Endothelial cell of umbilical vein (primary cell): Measurements from ENCODE around the gene CENPP.

Source experiments
- EZH2 ChIP-seq: IDR thresholded peaks from 2 replicates; pipeline ENCODE4 v1.6.1; 2012; ENCODE audit warnings: borderline replicate concordance, low read depth, mild to moderate bottlenecking, moderate library complexity, low read length, inconsistent platforms; ENCODE audit not compliant: severe bottlenecking
- POLR2A ChIP-seq: IDR thresholded peaks from 2 replicates; pipeline ENCODE4 v1.6.1; 2012; ENCODE audit warnings: low read depth, mild to moderate bottlenecking, control low read depth, low read length
- POLR2AphosphoS5 ChIP-seq: IDR thresholded peaks from 2 replicates; pipeline ENCODE4 v1.6.1; 2012; ENCODE audit warnings: low read depth, mild to moderate bottlenecking, control low read depth, low read length, moderate library complexity; ENCODE audit not compliant: insufficient read depth
- TF ChIP-seq, protein P1 (sequence below), 2 donors: IDR thresholded peaks; 1 replicate in 1 of 2; 2 replicates in 1 of 2; pipeline ENCODE4 v1.5.1; 2011; ENCODE audit warnings: low read length in 2 of 2, mild to moderate bottlenecking in 2 of 2, moderate library complexity in 2 of 2, control low read depth in 1 of 2, inconsistent platforms in 1 of 2, low read depth in 1 of 2; ENCODE audit not compliant: insufficient read depth in 1 of 2; ENCODE audit errors: extremely low read depth in 1 of 2

DNA sequence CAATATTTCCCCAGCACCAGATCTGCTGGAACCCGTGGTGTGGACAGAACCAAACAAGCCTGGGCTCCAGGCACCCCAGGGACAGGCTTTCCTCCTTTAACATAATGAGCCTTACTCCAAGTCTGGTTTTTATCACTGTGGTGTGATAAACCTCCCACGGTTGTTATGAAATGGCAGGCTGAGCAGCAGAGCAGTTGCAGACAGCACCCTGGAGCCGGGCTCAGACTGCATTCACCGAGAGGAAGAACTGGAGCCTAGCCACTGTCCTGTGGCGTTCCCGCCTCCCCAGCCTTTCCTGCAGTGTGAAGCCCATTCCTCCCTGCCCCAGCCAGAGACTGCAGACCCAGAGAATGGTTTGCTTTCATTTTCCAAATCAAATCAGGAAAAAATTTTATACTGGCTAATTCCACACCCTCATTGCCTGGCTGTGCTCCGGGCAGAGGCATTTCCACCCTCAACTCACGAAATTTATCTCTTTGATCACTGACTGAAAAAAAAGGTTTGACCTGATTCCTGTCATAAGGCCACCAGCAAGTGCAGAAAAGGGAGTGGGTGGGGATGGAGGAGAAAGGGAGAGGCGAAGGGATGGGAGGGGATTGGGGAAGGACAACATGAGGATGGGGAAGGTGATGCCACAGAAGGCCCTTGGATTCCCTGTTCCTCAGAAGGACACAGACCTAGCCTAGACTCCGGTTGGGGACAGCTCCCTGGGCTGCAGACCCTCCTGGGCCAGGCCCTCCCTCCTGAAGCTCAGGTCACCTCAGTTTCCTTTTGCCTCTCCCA, 325.3 kb downstream of the CENPP start:
- TF ChIP-seq EZH2, result no peak
- no peak for TF ChIP-seq POLR2AphosphoS5
- TF ChIP-seq, protein P1, sequence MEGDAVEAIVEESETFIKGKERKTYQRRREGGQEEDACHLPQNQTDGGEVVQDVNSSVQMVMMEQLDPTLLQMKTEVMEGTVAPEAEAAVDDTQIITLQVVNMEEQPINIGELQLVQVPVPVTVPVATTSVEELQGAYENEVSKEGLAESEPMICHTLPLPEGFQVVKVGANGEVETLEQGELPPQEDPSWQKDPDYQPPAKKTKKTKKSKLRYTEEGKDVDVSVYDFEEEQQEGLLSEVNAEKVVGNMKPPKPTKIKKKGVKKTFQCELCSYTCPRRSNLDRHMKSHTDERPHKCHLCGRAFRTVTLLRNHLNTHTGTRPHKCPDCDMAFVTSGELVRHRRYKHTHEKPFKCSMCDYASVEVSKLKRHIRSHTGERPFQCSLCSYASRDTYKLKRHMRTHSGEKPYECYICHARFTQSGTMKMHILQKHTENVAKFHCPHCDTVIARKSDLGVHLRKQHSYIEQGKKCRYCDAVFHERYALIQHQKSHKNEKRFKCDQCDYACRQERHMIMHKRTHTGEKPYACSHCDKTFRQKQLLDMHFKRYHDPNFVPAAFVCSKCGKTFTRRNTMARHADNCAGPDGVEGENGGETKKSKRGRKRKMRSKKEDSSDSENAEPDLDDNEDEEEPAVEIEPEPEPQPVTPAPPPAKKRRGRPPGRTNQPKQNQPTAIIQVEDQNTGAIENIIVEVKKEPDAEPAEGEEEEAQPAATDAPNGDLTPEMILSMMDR (IDR thresholded peaks at IDR 0.05; ENCODE audit: extremely low read depth in 1 of 2, insufficient read depth in 1 of 2, low read depth in 1 of 2, low read length in 2 of 2), result no peak
- no peak for TF ChIP-seq POLR2A
